NOMO-1 treated with DMSO at 0.1 percent for 48 hours (cell line): Measurements from ENCODE around the gene TLDC2.

ENCODE experiments used
- DNase-seq: peaks from one replicate; lab custom pipeline; 2025; ENCODE audit not compliant: unreplicated experiment; lab: John Stamatoyannopoulos, UW

The TLDC2 gene

DNA sequence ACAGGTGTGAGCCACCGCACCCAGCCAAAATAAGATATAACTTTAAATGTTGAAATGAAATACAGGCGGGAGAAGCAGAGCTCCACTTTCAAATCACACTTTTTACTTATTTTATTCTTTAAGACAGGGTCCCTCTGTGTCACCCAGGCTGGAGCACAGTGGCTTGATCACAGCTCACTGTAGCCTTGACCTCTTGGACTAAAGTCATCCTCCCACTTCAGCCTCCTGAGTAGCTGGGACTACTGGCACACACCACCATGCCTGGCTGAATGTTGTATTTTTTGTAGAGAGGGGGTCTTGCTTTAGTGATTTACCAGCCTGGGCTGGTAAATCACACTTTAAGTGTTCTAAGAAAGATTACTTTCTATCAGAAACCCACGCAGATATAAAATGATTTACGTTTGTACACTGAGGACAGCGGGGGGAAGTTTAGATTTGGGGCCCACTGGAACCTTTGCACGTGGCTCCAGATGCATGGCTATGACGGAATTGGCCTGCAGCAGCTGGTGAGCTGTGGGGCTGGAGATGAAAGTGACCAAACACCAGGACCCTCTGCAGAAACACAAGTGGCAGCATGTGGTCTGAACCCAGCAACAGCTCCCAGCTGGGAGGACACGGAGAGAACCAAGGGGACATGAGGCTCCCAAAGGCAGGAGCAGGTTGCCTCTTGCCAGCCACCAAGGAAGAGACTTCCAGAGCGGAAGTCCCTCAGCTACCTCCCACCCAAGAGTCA, 26.4 kb upstream of the TLDC2 start:
- DNase-seq, result no peak

DNA sequence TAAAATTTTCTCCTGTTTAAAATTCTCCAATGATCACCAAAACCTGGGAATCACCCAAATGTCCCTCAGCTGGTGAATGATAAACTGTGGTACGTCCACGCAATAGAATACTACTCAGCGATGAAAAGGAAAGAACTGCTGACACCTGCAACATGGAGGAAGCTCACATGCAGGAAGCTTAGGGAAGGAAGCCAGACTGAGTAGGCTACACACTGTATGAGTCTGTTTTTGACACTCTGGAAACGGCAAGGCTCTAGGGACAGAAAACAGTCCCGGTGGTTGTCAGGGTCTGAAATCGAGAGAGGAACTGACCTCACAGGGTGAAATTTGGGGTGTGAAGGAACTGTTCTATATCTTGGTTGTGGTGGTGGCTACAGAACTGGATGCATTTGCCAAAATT, 25.2 kb upstream of the TLDC2 start:
- DNase-seq, result no peak

DNA sequence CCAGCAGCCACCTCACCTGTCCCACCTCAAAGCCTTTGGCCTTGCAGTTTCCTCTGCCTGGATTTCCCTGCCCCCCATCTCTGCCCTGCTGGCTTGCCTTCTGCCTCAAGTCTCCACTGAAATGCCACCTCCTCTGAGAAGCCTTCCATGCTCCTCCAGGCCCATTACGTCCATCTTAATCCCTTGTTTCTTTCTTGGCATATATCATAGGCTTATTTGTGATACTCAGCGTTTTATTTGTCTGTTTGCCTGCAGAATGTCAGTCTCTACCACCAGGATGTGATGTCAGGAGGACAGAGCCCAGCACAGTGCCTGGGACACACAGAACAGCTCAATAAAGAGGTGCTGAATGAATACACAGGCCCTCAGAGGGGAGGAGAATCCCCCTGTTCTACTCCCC, 24.4 kb upstream of the TLDC2 start:
- no peak for DNase-seq

- no peak for DNase-seq
Measured at GRCh38 chr20:36852187-36852586, 23.8 kb upstream of the TLDC2 start.

DNA sequence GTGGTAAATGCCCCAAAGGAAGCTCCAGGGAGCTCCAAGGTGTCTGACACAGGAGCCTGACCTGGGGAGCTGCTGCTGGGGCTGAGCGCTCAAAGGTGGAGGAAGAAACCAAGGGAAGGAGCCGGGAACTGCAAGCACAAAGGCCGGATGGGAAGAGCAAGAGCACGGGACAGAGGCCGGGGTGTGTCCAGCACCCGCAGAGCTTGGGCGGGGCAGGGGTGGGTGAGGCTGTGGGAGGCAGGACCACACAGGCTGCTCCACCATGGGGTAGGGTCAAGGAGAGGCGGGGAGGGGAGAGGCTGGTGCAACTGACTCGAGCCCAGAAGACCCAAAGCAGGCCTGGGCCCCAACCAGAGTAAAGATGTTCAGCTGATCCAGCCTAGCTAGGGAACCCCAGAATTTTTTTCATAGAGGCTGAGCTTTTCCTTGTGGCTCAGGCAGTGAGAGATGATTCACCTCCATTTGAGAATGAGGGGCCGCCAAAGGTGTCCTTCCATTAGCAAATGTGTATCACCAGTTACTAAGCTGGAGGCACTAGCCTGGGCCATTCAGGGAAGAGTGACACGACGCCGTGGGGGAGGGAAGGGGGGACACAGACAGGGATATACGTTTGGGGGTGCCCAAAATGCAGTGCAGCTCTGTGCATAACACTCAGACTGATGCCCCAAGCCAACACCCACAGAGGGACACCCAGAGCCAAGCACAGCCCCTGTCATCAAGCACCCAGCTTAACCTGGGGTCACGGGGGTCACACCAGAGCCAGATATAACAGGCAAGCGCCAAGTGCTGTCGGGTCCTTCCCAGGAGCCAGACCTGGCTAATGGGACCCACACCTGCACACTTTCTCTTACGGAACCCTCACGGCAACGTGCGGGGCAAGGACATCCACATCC, 21.3 kb upstream of the TLDC2 start:
- no peak for DNase-seq

- DNase-seq, result no peak
Measured at GRCh38 chr20:36855241-36855657, 20.7 kb upstream of the TLDC2 start.

- no peak for DNase-seq
Measured at GRCh38 chr20:36856195-36856594, 19.7 kb upstream of the TLDC2 start.

- DNase-seq, result no peak
Measured at GRCh38 chr20:36856691-36857635, 19.0 kb upstream of the TLDC2 start.

GRCh38 chr20:36859282-36859555, 16.7 kb upstream of the TLDC2 start:
- DNase-seq, result no peak

DNA sequence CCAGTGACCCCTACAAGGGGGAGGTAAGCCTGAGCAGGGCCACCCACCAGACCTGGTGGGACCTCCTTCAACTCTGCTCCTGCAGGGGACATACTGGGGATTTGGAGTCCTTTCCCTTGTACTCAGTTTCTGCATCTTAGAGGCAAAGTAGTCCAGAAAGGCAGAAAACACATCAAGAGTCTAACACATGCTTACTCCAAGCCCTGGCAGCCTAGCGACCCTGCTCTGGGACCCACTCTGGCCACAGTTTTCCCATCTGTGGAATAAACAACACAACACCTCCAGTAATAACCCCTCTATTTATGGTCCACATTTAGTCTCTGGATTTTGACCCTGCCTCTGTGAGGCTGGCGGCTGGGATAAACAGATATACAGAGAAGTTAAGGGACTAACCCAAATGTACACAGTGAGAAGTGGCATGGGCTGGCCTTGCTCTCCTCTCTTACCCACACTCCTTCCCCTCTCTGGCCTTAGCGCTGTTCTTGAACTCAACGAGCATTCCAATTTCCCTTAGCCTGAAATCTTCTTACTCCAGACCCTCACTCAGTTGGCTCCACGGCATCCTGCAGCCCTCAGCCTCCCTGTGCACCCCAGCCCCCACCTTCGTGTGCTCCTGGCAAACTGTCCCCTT, 16.1 kb upstream of the TLDC2 start:
- DNase-seq, result no peak

- DNase-seq, result no peak
Measured at GRCh38 chr20:36860339-36860738, 15.6 kb upstream of the TLDC2 start.

DNA sequence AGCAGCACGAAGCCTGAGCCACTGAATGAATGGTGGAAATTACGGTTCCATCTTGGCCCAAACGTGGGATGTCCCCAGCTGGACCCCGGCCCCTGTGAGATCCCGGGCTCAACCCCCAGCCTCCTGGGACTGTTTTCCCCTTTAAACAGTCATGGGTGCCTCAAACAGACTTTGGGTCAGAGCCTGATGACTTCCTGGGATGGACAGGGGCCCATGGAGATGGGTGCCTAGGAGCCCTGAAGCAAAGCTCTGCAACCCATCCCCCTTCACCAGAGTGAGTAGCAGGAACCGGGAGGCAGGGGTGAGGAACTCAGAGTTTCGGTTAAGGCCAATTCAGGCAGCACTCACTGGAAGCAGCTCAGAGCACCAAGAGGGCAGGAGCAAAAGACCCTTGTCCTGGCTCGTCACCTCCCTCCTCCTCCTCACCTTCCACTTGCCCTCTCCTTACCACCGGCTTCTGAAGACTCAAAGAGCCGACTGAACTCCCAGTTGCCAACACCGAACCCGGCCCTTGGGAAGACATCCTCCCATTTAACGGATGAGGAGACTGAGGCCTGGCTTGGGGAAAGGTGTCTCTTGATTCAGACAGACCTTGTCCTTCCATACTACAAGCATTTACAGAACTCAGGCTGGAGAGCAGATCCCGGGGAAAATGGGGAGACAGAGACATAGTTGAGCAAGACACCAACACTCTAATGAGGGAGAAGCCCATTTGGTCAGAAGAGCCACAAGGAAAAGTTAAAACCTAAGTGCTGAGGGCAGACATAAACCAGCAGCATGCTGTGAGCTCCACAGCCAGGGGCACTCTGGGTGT, 14.9 kb upstream of the TLDC2 start:
- no peak for DNase-seq

DNA sequence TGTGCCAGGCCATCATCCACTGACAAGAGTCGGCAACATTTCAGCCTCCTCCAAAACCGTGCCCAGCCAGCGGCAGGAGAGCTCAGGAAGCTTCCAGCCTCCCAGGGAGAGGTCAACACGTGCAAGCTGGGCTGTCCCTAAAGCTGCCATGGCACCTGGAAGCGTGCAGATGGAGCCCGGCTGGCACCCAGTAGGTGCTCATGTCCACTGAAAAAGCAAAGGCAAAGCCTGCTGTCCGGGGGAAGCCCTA, 14.4 kb upstream of the TLDC2 start:
- no peak for DNase-seq

- DNase-seq, result no peak
Measured at GRCh38 chr20:36861875-36862801, 13.8 kb upstream of the TLDC2 start.

DNA sequence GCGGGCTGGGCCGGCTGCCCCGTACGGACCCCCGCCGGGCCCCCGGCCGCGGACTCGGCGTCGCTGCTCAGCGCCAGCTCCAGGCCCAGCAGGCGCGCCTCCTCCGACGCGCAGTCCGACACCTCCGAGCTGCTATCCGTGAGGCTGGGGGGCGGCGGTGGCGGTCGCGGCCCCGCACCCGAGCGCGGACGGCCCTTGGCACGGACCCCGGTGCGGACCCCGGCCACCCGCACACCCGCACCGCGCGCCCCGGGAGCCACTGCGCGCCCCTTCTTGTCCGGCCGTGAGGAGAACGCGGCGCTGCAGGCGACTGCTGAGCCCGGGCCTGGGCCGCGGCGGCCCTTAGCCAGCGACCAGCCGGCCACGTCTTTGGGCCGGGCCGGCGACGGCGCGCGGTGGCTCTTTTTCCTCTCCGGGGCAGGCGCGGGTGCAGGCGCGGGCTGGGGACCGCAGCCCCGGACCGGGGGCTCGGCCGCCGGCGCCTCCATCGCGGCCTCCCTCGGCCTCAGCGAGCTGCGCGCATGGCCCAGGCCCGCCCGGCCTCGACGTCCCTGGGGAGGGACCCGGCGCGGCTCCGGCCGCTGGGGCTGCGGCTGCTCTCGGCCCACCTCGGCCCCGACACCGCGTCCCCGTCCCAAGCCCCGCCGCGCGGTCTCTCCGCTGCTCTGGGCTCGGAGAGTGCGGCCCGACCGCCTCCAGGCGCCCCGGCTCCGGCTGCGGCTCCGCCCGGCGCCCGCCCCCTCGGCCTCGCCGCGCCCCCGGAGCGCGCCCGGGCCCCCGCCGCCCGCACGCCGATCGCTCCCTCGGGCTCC, 12.9 kb upstream of the TLDC2 start:
- DNase-seq, result no peak

DNA sequence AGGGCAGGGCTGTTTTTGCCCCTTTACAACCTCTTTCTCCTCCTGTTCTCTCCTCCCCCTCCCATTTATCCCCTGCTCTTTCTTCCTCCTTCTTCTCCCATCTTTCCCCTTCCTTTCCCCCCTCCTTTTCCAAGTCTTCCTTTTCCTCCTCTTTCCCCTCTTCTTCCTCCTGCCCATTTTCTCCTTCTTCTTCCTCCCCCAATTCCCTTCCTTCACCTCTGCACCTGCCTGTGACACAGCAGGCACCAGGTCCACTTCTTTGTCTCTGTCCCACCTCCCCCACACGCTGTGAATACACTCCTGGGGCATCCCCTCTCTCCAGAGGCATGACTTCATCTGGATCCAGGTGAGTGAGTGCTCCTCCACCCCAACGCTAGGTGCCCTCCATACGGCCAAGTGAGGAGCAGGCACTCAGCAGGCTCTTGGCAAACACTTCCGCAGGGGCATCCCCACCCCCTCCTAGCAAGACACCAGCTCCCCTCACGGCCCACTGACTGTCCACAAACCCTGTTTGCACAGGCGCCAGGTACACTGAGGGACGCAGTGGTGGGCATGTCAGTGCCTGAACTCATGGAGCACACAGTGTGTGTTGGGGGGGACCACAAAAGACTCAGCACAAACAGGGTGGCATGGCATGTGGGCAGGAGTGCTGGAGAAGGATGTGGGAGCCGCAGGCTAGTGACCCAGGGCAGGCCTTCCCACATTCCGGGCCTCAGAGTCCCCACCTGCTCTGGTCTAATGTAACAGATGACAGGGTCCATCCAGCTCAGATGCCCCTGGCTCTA, 10.7 kb upstream of the TLDC2 start:
- DNase-seq, result no peak

DNA sequence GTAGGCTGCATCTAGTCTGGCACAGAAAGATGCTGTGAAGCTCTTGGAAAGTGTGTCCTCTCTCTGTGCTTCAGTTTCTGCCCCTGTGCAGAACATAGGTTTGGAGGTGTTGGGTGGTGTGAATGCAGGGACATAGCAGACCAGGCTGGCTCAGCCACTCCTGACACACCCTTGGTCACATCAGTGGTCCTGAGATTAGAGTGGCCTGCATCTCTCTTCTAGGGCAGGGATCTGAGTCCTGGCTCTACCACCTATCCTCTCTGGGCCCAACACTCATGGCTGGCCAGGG, 10.1 kb upstream of the TLDC2 start:
- DNase-seq, result no peak

DNA sequence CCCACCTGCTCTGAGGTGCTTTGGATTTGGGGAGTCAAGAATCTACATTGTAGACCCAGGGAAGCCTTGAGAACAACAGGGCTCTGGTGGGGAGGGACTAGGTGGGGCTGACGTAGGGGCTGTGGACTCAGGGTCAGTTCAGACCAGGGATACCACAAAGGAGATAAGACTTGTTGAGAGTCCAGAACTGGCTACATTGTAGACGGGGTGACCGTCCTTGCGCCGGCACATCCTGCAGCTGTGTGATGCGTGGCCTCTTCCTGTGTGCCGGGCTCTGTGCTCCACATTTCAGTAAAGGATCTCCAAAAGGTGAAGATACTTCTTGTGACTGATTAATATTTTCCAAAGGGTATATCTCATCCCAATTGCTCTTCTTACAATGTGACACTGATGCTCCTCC, 9.8 kb upstream of the TLDC2 start:
- no peak for DNase-seq
